Fibroblast of peridontal ligament (primary cell): ENCODE measurements around the gene HSPB8.
A peak's percentile ranks its signal among the peaks of the same experiment; 100 is the strongest.

ENCODE experiments used
- DNase-seq: peaks from one replicate; pipeline ENCODE4 v3.0.0-alpha.2; 2010; ENCODE audit errors: extremely low read depth

HSPB8 gene

DNA sequence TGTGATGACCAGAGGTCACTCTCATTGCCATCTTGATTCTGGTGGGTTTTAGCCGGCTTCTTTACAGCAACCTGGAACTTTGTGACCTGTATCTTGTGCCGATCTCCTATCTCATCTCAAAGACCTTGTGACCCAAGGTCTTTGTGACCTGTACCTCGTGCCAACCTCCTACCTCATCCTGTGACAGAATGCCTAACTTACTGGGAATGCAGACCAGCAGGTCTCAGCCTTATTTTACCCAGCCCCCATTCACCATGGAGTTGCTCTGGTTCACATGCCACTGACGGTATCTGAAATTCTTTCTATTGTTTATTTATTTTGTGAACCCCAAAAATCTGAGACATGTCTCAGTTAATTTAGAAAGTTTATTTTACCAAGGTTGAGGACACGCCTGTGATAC is 7.4 kb upstream of the HSPB8 start:
- DNase-seq, result no peak

DNA sequence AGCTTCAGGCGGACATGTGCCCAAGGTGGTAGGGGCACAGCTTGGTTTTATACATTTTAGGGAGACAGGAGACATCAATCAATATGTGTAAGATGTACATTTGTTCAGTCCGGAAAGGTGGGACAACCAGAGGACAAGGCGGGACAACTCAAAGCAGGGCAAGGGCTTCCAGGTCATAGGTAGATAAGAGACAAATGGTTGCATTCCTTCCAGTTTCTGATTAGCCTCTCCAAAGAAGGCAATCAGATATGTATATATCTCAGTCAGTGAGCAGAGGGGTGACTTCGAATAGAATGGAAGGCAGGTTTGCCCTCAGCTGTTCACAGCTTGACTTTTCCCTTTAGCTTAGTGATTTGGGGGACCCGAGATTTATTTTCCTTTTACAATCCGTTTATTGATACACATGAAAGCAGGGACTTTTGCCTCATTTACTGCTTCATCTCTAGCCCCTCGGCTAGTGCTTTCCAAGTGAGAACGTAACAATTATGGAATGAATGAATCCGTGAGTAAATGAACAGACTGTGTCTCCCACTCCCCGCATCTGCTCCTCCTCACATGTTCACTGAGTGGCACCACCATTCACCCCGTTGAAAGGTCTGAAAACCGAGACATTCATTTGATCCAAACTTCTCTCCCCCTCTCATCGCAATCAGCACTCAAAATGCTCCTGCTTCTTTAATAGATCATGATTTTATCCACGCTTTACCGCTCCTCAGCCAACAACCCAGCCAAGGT is 6.9 kb upstream of the HSPB8 start:
- DNase-seq, result no peak

DNA sequence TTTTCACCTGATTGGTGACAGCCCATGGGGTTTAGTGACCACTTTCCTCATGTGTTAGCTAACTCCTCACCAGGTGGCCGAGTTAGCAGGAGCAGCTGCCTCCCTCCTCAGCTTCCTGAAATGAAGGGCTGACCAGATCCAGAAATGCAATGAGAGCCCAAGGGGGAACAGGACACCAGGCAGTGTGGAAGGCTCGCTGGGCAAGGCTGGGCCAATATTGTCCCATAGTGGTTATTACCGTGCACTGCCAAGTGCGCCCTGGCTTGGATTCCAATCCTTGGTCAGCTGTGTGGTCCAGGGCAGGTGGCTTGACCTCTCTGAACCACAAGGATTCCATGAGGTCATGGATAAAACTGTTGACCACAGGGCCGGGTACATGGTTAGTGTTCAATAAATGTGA is 3.6 kb upstream of the HSPB8 start:
- DNase-seq, result no peak

DNA sequence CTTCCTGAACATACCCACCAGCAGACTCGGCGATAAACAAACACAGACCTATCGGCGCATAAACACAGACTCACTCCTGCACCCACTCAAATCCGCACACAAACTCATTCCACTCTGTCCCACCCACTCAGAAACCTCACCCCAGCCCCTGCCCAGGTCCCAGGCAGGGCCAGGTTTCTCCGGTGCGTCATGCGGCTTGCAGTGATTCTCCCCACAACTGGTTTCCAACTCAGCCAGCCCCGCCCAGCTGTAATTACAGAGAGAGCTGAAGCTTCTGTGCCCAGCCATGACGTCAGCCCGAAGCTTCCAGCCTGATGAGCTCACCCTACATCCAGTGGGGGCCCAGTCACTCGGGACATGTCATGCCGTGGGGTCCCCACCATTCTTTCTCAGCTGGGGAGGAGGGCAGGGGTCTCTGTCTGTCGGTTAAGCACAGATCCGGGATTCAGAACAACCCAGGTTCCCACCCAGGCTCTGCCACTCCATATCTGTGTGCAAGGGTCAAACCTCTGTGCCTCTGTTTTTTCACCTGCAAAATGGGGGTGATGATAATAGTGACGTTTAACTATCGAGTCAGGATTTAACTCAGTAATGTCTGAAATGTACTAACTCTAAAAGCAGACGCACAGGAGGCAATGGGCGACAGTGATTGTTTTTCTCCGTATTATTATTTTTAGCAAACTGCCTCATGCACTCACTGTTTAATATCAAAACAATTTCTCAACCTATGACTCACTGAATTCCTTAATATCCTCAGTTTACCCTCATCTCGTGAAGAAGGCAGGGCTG is 2.3 kb upstream of the HSPB8 start:
- DNase-seq, result peak; percentile 72

DNA sequence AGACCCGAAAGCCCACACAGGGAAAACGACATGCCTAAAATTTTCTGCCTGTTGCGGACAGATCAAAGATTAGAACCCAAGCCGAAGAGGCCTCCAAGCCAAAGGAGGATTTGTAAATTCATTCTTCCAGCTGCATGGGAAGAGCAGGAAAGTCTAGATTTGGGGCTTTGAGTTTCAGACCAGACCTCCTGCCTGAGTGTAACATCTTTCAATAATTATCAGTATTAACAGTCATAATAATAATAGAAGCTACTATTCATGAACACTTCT is 1.7 kb upstream of the HSPB8 start:
- DNase-seq, result no peak

DNA sequence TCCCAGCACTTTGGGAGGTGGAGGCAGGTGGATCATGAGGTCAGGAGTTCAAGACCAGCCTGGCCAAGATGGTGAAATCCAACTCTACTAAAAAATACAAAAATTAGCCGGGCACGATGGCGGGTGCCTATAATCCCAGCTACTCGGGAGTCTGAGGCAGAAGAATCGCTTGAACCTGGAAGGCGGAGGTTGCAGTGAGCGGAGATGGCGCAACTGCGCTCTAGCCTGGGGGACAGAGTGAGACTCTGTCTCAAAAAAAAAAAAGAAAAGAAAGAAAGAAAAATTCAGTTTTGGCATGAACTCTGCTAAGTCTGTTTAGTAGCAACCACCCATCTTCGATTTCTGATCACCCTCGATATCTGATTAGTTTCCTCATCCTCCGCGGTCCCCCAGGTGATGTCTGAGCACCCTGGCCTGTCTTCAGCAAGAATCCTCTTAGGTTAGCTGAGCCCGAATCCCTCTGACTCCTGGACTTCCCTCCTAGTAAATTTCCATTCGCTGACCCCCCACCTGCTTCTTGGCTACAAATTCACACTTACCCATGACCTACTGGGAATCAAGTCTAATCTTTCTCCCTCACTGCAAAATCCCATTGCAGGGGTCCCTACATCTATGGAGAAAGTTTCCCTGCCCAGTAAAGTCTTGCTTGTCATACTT is 879 bp upstream of the HSPB8 start:
- DNase-seq, result no peak

DNA sequence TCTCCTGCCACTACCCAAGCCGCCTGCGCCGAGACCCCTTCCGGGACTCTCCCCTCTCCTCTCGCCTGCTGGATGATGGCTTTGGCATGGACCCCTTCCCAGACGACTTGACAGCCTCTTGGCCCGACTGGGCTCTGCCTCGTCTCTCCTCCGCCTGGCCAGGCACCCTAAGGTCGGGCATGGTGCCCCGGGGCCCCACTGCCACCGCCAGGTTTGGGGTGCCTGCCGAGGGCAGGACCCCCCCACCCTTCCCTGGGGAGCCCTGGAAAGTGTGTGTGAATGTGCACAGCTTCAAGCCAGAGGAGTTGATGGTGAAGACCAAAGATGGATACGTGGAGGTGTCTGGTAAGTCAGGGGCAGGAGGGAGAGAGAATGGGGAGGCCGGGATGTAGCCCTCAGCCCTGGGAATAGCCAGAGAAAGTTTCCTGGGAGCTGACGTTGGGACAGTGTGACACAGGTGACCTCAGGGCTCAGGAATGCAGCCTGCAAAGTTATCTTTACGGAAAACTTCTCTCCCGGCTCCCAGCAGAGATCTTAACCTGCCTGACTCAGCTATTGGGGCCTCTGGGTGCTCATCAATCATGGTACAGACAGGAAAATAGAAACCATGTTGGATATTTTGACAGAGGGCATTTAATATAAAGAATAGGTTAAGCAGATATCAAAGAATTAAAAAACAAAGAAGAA is 747 bp downstream of the HSPB8 start:
- DNase-seq, result no peak

DNA sequence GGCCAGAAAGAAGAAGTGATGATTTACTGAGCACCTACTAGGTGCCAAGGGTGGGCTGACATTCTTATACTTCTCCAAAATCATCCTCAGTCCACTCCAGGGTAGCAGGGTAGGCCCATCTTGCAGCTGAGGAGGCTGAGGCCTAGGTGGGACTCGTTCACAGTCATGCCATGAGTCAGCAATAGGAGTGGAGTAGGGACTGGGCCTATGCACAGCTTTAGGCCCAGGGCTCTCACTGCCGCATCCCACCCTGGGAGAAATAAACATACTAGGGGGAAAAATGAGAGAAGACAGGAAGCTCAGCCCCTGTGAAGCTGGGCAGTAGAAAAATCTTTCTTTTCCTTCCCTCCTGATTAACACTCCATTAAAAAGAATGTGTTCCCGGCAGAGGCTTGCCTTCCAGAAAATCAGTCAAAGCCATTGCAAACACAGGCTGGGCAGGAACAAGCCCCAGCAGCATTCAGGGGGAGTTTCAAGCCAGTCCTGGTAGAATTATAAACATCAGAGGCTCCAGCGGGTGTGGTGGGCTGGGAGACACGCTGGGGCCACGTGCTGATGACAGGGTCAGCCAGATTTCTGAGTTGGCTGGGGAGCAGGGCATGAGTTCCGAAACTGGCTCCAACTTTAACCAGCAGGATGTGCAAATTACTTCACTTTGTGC is 1.8 kb downstream of the HSPB8 start:
- DNase-seq, result peak; percentile 17

DNA sequence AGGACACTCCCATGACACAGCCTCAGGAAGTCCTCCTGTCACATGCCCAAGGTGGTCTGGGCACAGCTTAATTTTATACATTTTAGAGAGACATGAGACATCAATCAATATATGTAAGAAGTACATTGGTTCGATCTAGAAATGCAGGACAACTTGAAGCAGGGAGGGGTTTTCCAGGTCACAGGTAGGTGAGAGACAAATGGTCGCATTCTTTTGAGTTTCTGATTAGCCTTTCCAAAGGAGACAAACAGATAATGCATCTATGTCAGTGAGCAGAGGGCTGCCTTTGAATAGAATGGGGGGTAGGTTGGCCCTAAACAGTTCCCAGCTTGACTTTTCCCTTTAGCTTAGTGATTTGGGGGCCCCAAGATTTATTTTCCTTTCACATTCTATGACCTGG is 2.5 kb downstream of the HSPB8 start:
- no peak for DNase-seq

DNA sequence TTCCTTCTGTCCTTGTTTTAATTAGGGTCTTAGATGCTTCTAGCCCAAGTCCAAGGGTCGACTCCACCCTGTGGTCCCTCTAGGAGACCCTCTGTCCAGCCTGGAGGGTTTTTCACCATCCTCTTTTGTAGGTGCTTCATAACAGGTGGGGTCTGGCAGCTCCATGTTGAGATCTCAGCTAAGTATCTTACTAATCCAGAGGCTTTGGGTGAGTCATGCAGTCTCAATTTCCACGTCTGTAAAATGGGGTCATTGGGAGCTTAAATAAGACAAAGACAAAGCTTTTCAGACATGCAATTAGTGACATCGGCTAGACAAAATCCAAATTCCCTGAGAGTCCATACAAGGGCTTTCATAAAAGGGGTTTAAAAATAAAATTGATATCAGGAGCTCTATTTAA is 3.2 kb downstream of the HSPB8 start:
- DNase-seq, result no peak

DNA sequence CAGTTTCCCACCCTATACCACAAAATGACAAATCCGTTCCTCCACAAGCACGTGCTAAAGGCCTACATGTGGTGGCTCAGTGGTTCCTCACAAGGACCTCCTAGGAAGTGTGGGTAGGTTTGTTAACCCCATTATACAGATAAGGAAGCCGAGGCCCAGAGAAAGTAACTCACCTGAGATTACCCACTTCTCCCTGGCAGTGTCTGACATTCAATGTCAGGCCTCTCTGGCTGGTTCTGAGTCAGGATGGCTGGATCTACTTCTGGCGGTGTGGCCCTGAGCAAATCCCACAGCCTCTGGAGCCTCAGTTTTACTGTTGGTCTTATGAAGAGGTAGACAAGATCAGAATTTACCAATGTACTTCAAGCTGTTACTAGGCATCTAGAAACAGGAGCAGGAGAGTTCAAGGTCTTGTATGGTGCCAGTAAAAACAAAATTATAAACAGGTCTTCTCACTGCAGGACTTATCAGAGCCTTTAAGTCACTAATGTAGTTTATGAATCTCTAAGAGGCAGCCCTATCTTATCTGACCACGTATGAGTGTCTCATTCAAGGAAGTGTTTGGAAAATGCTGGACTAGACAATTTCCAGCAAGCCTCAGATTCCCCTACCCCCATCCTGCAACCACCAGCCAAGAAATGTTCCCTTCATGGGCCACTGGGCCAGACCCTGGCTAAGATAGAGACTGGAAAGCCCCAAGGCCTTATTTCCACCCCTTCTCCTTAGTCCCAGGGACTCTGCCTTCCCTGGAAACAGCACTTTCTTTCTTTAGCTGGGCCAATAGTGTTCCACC is 4.2 kb downstream of the HSPB8 start:
- DNase-seq, result no peak

DNA sequence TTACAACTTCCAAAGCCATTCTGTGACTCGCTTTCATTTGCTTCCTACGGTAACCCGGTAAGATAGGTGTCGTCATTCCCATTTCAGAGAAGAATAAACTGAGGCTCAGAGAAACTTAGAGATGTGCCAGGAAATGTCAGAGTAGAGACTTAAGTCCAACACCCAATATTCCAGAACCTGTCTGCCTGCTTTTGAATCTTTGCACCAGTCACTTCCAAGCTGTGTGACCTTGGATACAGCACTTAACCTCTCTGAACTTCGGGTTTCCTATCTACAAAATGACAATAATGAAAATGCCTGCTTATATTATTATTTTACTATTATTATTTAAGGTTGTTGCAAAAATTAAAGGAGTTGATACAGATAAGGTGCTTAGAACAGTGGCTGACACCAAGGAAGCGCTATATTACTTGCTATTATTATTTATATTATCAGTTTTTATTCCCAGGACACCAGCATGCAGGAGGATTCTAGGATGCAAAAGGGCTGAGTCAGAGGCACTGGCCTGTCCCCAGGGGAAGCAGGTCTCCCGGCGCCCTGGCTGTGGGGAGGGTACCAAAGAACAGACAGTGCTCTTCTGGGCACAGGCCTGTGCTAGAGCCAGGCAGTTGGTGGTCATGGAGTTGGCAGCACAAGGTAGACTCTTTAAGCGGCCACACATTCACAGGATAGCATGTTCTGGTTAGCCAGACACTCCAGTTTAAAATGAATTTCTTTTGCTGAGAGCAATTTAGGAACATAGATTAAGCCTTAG is 5.4 kb downstream of the HSPB8 start:
- DNase-seq, result no peak

DNA sequence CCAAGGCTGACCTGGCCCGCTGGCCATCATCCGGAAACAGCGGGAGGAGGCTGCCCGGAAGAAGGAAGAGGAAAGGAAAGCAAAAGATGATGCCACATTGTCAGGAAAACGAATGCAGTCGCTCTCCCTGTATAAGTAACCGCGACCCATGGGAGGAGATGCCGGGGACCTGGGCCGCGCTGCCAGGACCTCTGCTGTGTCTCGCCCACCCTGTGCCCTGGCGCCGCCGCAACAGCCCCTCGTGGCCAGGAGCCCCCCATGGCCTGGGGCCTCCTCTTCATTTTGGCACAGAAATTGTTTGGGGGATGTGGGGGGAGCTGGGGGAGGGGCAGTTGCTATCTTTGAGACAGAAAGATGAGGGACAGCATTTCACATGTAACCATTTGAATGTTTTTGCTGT is 16.5 kb downstream of the HSPB8 start:
- DNase-seq, result no peak

DNA sequence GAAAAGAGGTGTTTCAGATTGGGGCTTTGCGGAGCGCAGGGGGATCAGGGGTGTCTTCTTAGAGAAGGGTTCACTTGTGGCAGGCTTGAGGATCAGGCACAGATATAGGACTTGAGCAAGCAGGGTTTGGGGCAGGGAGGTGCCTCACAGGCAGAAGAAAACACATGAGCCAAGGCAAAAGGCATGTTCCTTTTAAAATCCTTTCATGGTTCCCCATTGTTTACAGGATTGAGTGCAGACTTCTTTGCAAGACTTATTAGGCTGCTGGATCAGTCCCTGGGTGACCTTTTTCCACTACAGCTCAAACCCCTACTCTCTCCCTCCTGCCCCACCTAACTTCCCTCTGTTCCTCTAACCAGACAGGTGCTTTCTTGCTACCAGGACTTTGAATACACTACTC is 19.7 kb downstream of the HSPB8 start:
- no peak for DNase-seq

DNA sequence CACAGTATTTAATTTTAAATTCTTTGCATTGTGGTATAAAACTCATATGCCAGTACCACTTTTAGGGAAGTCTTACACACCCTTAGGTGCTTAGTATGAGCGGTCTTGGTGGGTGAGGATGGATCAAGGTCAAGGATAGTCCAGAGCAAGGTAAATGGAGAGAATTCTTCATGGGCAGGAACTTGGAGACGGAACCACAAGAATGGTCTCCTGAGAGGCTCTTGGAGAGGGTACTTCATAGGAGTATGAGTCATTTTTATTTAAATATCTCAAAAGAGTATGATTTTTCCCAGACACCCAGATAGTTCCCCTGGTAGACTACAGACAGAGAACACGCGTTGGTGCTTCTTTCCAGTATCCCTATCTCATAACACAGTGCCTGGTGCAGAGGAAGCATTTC is 21.9 kb downstream of the HSPB8 start:
- no peak for DNase-seq

DNA sequence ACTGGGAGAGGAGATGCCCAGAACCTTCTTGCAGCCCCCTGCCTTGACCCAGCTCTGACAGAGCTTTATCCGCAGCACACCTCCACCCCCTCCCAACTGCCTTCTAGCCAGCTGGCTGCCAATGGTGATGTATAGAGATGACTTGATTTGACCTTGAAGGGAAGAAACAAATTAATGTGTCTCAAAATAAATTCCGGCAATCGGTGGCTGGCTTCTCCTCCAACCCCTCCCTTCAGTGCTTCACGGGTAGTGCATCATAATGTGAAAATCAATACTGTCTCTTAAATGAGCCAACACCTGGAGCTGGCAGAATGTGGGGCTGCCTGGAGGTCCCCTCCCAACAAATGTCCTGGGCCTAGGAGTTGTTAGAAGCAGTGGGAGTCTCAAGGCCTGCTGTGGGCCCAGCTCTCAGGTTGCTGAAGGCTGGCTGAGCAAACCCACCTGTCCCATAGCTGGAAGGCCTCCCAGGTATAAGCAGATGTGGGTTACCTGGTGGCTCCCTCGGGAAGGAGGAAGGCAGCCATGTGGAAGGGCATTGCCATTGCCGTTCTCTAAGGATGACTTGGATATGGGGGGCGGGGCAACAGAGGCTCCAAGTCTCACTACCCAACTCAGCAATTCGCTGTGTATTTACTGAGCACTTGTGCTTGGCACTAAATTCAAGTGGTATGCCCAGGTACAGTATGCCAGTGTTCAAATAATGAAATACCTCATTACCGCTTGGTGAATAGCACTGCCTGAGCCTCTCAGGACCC is 23.2 kb downstream of the HSPB8 start:
- DNase-seq, result no peak

DNA sequence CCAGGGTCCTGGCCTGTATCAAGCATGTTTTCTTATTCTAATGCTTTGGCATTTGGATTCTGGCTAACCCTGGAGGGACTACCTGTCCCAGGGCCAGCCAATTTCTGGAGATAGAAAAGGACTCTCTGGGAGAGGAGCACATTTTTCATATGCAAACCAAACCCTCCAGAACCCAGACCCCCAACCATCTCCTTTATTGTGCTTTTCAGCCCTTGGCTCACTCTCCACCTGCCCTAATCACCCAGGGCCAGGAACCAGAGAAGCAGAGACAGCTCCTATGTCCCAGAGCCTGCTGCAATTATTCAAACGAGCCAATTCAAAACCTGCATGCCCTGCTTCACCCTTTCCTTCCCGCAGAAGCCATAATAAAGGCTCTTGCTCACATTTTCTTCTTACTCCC is 23.8 kb downstream of the HSPB8 start:
- no peak for DNase-seq

DNA sequence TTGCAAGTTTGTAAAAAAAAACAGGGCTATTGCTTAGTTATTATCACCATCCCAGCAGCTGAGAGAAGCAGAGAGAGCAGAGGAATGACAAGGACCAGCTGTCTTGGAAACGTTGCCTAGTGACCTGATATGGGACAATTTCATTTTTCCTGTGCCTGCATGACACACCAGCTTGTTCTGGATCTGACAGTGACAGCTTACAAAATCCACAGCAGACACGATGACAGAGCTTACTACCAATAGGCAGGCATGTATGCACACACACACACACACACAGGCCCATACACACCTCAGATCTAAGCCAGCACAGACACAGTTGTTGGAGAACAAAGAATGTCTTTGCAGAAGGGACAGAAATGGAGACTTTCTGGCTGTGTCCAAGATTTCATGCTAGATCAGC is 25.4 kb downstream of the HSPB8 start:
- DNase-seq, result no peak

DNA sequence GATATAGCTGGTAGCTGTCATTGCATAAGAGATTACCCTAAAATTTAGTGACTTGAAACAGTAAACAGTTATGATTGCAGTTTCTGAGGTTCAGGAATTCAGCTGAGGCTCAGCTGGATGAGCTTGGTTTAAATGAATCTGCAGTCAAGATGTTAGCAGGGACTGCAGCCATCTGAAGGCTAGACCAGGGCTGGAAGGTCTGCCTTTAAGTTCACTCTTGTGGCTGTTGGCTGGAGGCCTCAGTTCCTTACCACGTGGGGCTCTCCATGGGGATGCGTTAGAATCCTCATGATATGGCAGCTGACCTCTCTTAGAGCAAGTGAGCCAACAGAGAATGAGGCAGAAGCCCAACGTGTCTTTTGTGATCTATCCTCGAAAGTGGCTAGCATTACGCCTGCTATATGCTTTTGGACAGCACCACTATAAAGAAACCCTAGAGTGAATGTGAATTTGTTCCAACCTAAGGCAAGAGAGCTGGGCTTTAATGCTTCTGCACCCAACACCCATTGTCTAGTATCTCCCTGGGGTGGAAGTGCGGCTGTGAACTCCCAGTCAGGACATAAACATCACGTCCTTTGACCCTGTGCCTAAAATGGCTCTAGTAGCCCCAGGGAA is 26.0 kb downstream of the HSPB8 start:
- no peak for DNase-seq
